CD4-positive, alpha-beta T cell (primary cell): ENCODE results near the gene CACNA1E. TPM values are rescaled to one million over a fixed set of nuclear protein-coding genes. Genes with fewer than 3 reads are reported as not detected.

Experiments
- ATAC-seq: fragments of 200-7000 bp; cut with Tn5 transposase; one replicate; pipeline ENCODE4 v1.10.0; 2022; ENCODE audit warnings: mild to moderate bottlenecking; ENCODE audit not compliant: poor library complexity
- CTCF ChIA-PET: fragments of 350-600 bp; sonication (Branson Sonifier 250); formaldehyde crosslinking; loops from one replicate; lab custom pipeline; 2021; ENCODE audit warnings: antibody characterized with exemption, inconsistent platforms; lab: Charles Lee
- POLR2A ChIA-PET: fragments of 350-600 bp; sonication (Branson Sonifier 250); formaldehyde crosslinking; loops from one replicate; lab custom pipeline; 2021; ENCODE audit warnings: antibody characterized with exemption, inconsistent platforms; lab: Charles Lee
- DNase-seq, 14 experiments: peaks; one replicate each; pipeline ENCODE4 v3.0.0-alpha.2; 2013 to 2020; ENCODE audit warnings: mixed read lengths in 2 of 14
- H3K27ac ChIP-seq, 2 donors: one replicate each; pipeline versions ENCODE4 v1.5.1 to v1.7.0; 2013; ENCODE audit warnings: low read length in 2 of 2, low read depth in 1 of 2, mild to moderate bottlenecking in 1 of 2
- H3K27me3 ChIP-seq, 2 experiments: 1 replicate in 1 of 2; 2 replicates in 1 of 2; pipeline versions ENCODE4 v1.6.1 to v1.7.0; 2013; ENCODE audit warnings: low read length in 2 of 2, control low read depth in 1 of 2, mild to moderate bottlenecking in 1 of 2, moderate library complexity in 1 of 2; ENCODE audit not compliant: insufficient read depth in 2 of 2, control insufficient read depth in 1 of 2
- H3K36me3 ChIP-seq: one replicate; pipeline ENCODE4 v1.6.1; 2013; ENCODE audit warnings: low read length, control low read depth; ENCODE audit not compliant: insufficient read depth
- H3K4me1 ChIP-seq: one replicate; pipeline ENCODE4 v1.6.1; 2013; ENCODE audit warnings: low read length, control low read depth; ENCODE audit not compliant: insufficient read depth
- H3K4me3 ChIP-seq: one replicate; pipeline ENCODE4 v1.5.1; 2013; ENCODE audit warnings: mild to moderate bottlenecking, low read length, moderate library complexity
- H3K9me3 ChIP-seq, 2 experiments: 1 replicate in 1 of 2; 2 replicates in 1 of 2; pipeline versions ENCODE4 v1.6.1 to v1.7.0; 2013; ENCODE audit warnings: low read length in 2 of 2, mild to moderate bottlenecking in 2 of 2, control low read depth in 1 of 2, moderate library complexity in 1 of 2; ENCODE audit not compliant: control insufficient read depth in 1 of 2, insufficient read depth in 1 of 2
- H3K27ac Mint-ChIP-seq: one replicate; pipeline ENCODE4 v1.8.0; 2020; ENCODE audit warnings: mixed read lengths
- H3K27me3 Mint-ChIP-seq: one replicate; pipeline ENCODE4 v1.8.0; 2021; ENCODE audit warnings: mixed read lengths
- H3K36me3 Mint-ChIP-seq: one replicate; pipeline ENCODE4 v1.8.0; 2021; ENCODE audit warnings: low read depth, mixed read lengths
- H3K4me1 Mint-ChIP-seq: one replicate; pipeline ENCODE4 v1.8.0; 2021; ENCODE audit warnings: low read depth, mixed read lengths
- H3K4me3 Mint-ChIP-seq: one replicate; pipeline ENCODE4 v1.8.0; 2020; ENCODE audit warnings: mild to moderate bottlenecking, mixed read lengths
- H3K9me3 Mint-ChIP-seq: one replicate; pipeline ENCODE4 v1.8.0; 2020; ENCODE audit warnings: mixed read lengths
- intact Hi-C, 2 experiments: fragments of 100-400 bp; cut with DNase I in 1 of 2; cut with micrococcal nuclease in 1 of 2; formaldehyde crosslinking; loops; one replicate each; pipeline versions ENCODE4 v1.15.1 to v1.9.0; 2023 to 2025; cut with DNase I, micrococcal nuclease
- total RNA-seq, 174 experiments: library from RNA in 2 of 174; stranded (reverse) in 2 of 174; gene quantifications; one replicate each; pipeline ENCODE4 v1.2.3 and lab custom pipeline; 2021 to 2026
- TF ChIP-seq, protein P1 (sequence below): fragments of 200-600 bp; IDR thresholded peaks from one replicate; pipeline ENCODE4 v1.8.0; 2022; ENCODE audit warnings: antibody characterized with exemption, mild to moderate bottlenecking

Gene CACNA1E
- total RNA-seq, 2 experiments from 2014 or later: not detected

- Mint-ChIP-seq H3K4me1 (no peaks in the 10 kb centered on the region), H3K27me3 (peaks cover 32% of the 10 kb centered on the region), H3K36me3 (no peaks in the 10 kb centered on the region), H3K27ac (no peak overlapping the region), H3K9me3 (no peaks in the 10 kb centered on the region), H3K4me3 (no peak overlapping the region)
- Histone ChIP-seq H3K27me3 (peaks cover 0 to 2% of the 10 kb centered on the region in 2 experiments), H3K4me3 (no peak overlapping the region), H3K9me3 (peaks cover 0 to 5% of the 10 kb centered on the region in 2 experiments), H3K4me1 (no peaks in the 10 kb centered on the region), H3K27ac (no peak overlapping the region), H3K36me3 (no peaks in the 10 kb centered on the region)
- TF ChIP-seq, protein P1, sequence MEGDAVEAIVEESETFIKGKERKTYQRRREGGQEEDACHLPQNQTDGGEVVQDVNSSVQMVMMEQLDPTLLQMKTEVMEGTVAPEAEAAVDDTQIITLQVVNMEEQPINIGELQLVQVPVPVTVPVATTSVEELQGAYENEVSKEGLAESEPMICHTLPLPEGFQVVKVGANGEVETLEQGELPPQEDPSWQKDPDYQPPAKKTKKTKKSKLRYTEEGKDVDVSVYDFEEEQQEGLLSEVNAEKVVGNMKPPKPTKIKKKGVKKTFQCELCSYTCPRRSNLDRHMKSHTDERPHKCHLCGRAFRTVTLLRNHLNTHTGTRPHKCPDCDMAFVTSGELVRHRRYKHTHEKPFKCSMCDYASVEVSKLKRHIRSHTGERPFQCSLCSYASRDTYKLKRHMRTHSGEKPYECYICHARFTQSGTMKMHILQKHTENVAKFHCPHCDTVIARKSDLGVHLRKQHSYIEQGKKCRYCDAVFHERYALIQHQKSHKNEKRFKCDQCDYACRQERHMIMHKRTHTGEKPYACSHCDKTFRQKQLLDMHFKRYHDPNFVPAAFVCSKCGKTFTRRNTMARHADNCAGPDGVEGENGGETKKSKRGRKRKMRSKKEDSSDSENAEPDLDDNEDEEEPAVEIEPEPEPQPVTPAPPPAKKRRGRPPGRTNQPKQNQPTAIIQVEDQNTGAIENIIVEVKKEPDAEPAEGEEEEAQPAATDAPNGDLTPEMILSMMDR: no peak
- intact Hi-C loops: no loop called here
- CTCF ChIA-PET: no interaction called here
- DNase-seq (no peak), ATAC-seq (no peak)
- POLR2A ChIA-PET: no interaction called here
Measured at GRCh38 chr1:181607524-181607923, 124.2 kb downstream of the CACNA1E start.

DNA sequence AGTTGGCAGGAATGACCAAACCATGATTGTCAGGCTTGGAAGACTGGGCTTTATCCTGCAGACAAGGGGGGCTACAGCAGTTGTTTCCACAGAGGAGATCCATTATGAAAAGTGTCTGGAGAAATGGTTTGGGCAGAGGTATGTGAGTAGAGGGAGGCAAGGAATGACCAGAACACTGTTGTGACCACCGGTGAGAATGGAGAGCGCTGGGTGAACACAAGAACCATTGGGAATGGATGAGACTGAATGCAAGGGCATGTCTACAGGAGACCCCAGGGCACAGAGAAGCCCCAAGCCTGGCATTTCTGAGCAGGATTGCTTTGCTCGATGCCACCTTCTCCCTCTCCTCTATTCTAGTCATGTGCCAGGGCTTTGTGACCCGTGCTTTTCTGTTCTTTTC lies 125.1 kb downstream of the CACNA1E start:
- H3K27ac Mint-ChIP-seq: no peak overlapping the region
- no peak for ATAC-seq
- peaks cover 32% of the 10 kb centered on the region for H3K27me3 Mint-ChIP-seq
- H3K4me1 Mint-ChIP-seq: no peaks in the 10 kb centered on the region
- H3K36me3 Mint-ChIP-seq: no peaks in the 10 kb centered on the region
- DNase-seq: no peak
- H3K4me1 ChIP-seq: no peaks in the 10 kb centered on the region
- H3K9me3 Mint-ChIP-seq: no peaks in the 10 kb centered on the region
- intact Hi-C loops: no loop called here
- H3K4me3 ChIP-seq: no peak overlapping the region
- no peaks in the 10 kb centered on the region for H3K36me3 ChIP-seq
- H3K27me3 ChIP-seq: peaks cover 0 to 2% of the 10 kb centered on the region in 2 experiments
- H3K9me3 ChIP-seq: peaks cover 0 to 5% of the 10 kb centered on the region in 2 experiments
- TF ChIP-seq, protein P1: no peak
- ChIA-PET POLR2A (no interaction called here), CTCF (no interaction called here)
- no peak overlapping the region for H3K27ac ChIP-seq
- H3K4me3 Mint-ChIP-seq: no peak overlapping the region

DNA sequence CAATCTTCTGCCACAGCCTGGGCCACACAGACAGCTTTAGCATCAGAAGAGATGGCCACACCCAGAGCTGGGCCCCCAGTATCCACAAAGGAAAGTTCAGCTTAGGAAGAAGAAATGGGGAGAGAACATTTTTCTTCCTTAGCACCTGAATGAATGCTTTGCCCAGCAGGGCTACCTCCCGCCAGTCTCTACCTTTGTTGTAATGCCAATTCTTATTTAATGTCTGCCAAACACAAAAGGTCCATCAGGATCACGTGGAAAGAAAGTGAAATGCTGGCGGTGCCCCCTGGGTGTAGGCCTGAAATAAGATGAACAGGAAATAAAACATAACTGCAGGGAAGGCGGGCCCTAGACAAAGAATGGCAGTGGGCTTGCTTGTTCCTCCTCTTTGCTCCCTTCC lies 125.6 kb downstream of the CACNA1E start:
- ChIA-PET POLR2A (no interaction called here), CTCF (no interaction called here)

More for the DNA sequence above, 125.6 kb downstream of the CACNA1E start:
- no peak overlapping the region for H3K4me3 ChIP-seq
- no peaks in the 10 kb centered on the region for H3K4me1 ChIP-seq
- Mint-ChIP-seq H3K9me3 (peaks cover 2% of the 10 kb centered on the region), H3K4me1 (no peaks in the 10 kb centered on the region), H3K4me3 (no peak overlapping the region), H3K27me3 (peaks cover 32% of the 10 kb centered on the region), H3K36me3 (no peaks in the 10 kb centered on the region), H3K27ac (no peak overlapping the region)
- peaks cover 0 to 2% of the 10 kb centered on the region in 2 experiments for H3K27me3 ChIP-seq
- TF ChIP-seq, protein P1: no peak
- no peak for DNase-seq
- peaks cover 0 to under 1% of the 10 kb centered on the region in 2 experiments for H3K9me3 ChIP-seq
- intact Hi-C loops: no loop called here
- ATAC-seq: no peak
- H3K36me3 ChIP-seq: no peaks in the 10 kb centered on the region
- H3K27ac ChIP-seq: no peak overlapping the region
